ENCODE data around the gene OBSCN.

GRCh38 chr1:228281631-228282328 lies 73.9 kb downstream of the OBSCN start:
- TF ChIP-seq, protein P1, sequence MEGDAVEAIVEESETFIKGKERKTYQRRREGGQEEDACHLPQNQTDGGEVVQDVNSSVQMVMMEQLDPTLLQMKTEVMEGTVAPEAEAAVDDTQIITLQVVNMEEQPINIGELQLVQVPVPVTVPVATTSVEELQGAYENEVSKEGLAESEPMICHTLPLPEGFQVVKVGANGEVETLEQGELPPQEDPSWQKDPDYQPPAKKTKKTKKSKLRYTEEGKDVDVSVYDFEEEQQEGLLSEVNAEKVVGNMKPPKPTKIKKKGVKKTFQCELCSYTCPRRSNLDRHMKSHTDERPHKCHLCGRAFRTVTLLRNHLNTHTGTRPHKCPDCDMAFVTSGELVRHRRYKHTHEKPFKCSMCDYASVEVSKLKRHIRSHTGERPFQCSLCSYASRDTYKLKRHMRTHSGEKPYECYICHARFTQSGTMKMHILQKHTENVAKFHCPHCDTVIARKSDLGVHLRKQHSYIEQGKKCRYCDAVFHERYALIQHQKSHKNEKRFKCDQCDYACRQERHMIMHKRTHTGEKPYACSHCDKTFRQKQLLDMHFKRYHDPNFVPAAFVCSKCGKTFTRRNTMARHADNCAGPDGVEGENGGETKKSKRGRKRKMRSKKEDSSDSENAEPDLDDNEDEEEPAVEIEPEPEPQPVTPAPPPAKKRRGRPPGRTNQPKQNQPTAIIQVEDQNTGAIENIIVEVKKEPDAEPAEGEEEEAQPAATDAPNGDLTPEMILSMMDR (IDR thresholded peaks at IDR 0.05) = no peak
- TF ChIP-seq POLR2A (IDR thresholded peaks at IDR 0.05) = no peak
